Activated naive CD8-positive, alpha-beta T cell treated with anti-CD3 and anti-CD28 coated beads for 36 hours (primary cell): ENCODE data around the gene B3GNT9. TPM values are rescaled to one million over a fixed set of nuclear protein-coding genes. Genes with fewer than 3 reads are reported as not detected.
A peak's percentile ranks its signal among the peaks of the same experiment; 100 is the strongest.

Experiments
- DNase-seq: peaks from one replicate; pipeline ENCODE4 v3.0.0; 2021
- H3K27ac Mint-ChIP-seq: one replicate; pipeline ENCODE4 v1.8.0; 2022; ENCODE audit warnings: mild to moderate bottlenecking, moderate library complexity, mixed read lengths
- H3K27me3 Mint-ChIP-seq: one replicate; pipeline ENCODE4 v1.8.0; 2022; ENCODE audit warnings: mild to moderate bottlenecking, mixed read lengths
- H3K36me3 Mint-ChIP-seq: one replicate; pipeline ENCODE4 v1.8.0; 2021; ENCODE audit warnings: mild to moderate bottlenecking, mixed read lengths
- H3K4me1 Mint-ChIP-seq: one replicate; pipeline ENCODE4 v1.8.0; 2021; ENCODE audit warnings: mixed read lengths
- H3K4me3 Mint-ChIP-seq: one replicate; pipeline ENCODE4 v1.8.0; 2022; ENCODE audit warnings: mild to moderate bottlenecking, moderate library complexity, mixed read lengths
- H3K9me3 Mint-ChIP-seq: one replicate; pipeline ENCODE4 v1.8.0; 2022; ENCODE audit warnings: mixed read lengths
- total RNA-seq, 2 experiments: library from RNA; stranded (reverse); gene quantifications; one replicate each; pipeline ENCODE4 v1.2.3, GENCODE V29; 2021

B3GNT9 gene
- total RNA-seq, 2 experiments from 2014 or later = 1.5 to 1.7 TPM

DNA sequence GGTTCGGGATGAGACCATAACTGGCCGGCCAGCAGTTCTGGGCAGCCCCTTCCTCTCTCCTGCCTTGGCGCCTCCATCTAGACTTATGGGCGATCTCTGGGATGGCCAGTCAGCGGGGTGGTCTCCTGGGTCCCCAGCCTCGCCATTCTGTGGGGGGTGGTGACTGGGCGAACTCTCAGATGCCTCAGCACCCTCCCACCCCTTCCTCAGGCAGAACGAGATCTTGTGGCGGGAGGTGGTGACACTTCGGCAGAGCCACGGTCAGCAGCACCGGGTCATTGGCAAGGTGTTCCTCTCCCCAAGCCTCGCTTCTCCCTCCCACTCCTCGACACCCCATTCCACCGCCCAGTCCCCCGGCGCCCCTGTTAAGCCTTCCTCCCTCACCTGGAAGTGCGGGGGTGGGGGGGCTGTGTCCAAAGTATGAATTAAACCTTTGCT lies 15.3 kb upstream of the B3GNT9 start:
- Mint-ChIP-seq H3K36me3 (peaks cover 9% of the 10 kb centered on the region), H3K27me3 (peaks cover 86% of the 10 kb centered on the region), H3K27ac (no peak overlapping the region), H3K9me3 (no peaks in the 10 kb centered on the region), H3K4me1 (peaks cover 28% of the 10 kb centered on the region), H3K4me3 (no peak overlapping the region)
- DNase-seq = no peak

GRCh38 chr16:67165121-67166078 lies 14.6 kb upstream of the B3GNT9 start:
- no peak overlapping the region for H3K27ac Mint-ChIP-seq
- H3K4me1 Mint-ChIP-seq = peaks cover 28% of the 10 kb centered on the region
- no peaks in the 10 kb centered on the region for H3K9me3 Mint-ChIP-seq
- H3K36me3 Mint-ChIP-seq = peaks cover 11% of the 10 kb centered on the region
- DNase-seq = no peak
- no peak overlapping the region for H3K4me3 Mint-ChIP-seq
- H3K27me3 Mint-ChIP-seq = peaks cover 84% of the 10 kb centered on the region

- peak within 1 kb of the TSS; percentile 32 for H3K4me3 Mint-ChIP-seq
- no peak for DNase-seq
- peaks cover 77% of the 10 kb centered on the region for H3K27me3 Mint-ChIP-seq
- H3K36me3 Mint-ChIP-seq = peaks cover 11% of the 10 kb centered on the region
- no peaks in the 10 kb centered on the region for H3K9me3 Mint-ChIP-seq
- H3K4me1 Mint-ChIP-seq = peaks cover 21% of the 10 kb centered on the region
- no peak within 1 kb of the TSS for H3K27ac Mint-ChIP-seq
These were observed 13.8 kb upstream of the B3GNT9 start, which contains the start of gene HSF4 for GRCh38 chr16:67164599-67165061. TSS of gene HSF4 (plus strand) at chr16:67164745. CDS start at chr16:67164812, 67 bp downstream.

GRCh38 chr16:67163999-67164558 lies 13.3 kb upstream of the B3GNT9 start:
- Mint-ChIP-seq H3K27me3 (peaks cover 72% of the 10 kb centered on the region), H3K4me1 (peaks cover 21% of the 10 kb centered on the region), H3K9me3 (no peaks in the 10 kb centered on the region), H3K4me3 (peak overlapping the region; percentile 32), H3K36me3 (peaks cover 11% of the 10 kb centered on the region), H3K27ac (no peak overlapping the region)
- no peak for DNase-seq

DNA sequence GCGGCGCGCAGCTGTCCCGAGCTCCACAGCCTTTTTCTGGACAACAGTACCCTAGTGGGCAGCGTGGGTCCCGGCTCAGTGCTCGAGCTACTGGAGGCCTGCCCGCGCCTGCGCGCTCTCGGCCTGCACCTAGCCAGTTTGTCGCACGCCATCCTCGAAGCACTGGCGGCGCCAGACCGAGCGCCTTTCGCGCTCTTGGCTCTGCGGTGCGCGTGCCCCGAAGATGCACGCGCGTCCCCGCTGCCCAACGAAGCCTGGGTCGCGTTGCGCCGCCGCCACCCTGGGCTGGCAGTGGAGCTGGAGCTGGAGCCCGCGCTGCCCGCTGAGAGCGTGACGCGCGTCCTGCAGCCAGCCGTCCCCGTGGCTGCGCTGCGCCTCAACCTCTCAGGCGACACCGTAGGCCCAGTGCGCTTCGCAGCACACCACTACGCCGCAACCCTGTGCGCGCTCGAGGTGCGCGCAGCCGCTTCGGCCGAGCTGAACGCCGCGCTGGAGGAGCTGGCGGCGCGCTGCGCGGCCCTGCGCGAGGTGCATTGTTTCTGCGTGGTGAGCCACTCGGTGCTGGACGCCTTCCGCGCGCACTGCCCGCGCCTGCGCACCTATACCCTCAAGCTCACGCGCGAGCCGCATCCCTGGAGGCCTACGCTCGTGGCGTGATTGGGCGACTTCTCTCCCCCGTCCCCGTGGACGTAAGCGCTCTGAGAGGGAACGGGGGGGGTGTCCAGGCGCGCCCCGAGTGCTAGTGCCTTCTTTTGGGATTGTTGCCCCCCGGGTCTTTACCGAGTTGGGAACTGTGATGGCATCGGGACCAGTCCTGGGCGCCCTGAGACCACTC lies 12.6 kb upstream of the B3GNT9 start:
- H3K36me3 Mint-ChIP-seq = peaks cover 15% of the 10 kb centered on the region
- H3K4me3 Mint-ChIP-seq = no peak overlapping the region
- DNase-seq = peak; percentile 60
- H3K4me1 Mint-ChIP-seq = peaks cover 27% of the 10 kb centered on the region
- peaks cover 65% of the 10 kb centered on the region for H3K27me3 Mint-ChIP-seq
- H3K9me3 Mint-ChIP-seq = no peaks in the 10 kb centered on the region
- no peak overlapping the region for H3K27ac Mint-ChIP-seq

- peaks cover 32% of the 10 kb centered on the region for H3K4me1 Mint-ChIP-seq
- DNase-seq = no peak
- H3K27ac Mint-ChIP-seq = no peak overlapping the region
- peaks cover 18% of the 10 kb centered on the region for H3K36me3 Mint-ChIP-seq
- H3K4me3 Mint-ChIP-seq = peak overlapping the region; percentile 18
- H3K9me3 Mint-ChIP-seq = no peaks in the 10 kb centered on the region
- peaks cover 58% of the 10 kb centered on the region for H3K27me3 Mint-ChIP-seq
These were observed 11.8 kb upstream of the B3GNT9 start for GRCh38 chr16:67162506-67163163.

DNA sequence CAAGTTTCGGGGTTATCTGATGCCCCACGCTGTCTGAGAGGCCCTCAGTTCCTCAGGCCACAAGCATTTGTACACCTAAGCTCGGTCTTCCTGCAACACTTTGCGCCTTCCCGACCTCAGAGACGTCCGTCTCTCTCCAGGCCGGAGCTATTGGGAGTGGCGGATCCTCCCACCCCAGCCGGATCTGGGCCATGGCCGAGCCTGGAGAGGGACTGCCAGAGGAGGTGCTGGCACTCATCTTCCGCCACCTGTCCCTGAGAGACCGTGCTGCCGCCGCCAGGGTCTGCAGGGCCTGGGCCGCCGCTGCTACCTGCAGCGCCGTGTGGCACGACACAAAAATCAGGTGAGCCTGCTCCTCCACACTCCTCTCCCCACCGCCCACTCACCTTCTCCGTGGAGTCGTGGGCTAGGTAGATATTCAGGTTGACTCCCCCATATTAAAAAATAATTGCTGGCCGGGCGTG lies 10.8 kb upstream of the B3GNT9 start:
- no peak for DNase-seq
- Mint-ChIP-seq H3K4me3 (peak overlapping the region; percentile 34), H3K27me3 (peaks cover 47% of the 10 kb centered on the region), H3K9me3 (no peaks in the 10 kb centered on the region), H3K4me1 (peaks cover 36% of the 10 kb centered on the region), H3K36me3 (peaks cover 15% of the 10 kb centered on the region), H3K27ac (no peak overlapping the region)

- DNase-seq = peak; percentile 85
- H3K4me3 Mint-ChIP-seq = peak overlapping the region; percentile 85
- H3K27ac Mint-ChIP-seq = peak overlapping the region; percentile 87
- peaks cover 25% of the 10 kb centered on the region for H3K4me1 Mint-ChIP-seq
- no peaks in the 10 kb centered on the region for H3K9me3 Mint-ChIP-seq
- peaks cover 19% of the 10 kb centered on the region for H3K36me3 Mint-ChIP-seq
- H3K27me3 Mint-ChIP-seq = peaks cover 28% of the 10 kb centered on the region
These were observed 8.1 kb upstream of the B3GNT9 start for GRCh38 chr16:67158637-67159600.

- no peak for DNase-seq
- Mint-ChIP-seq H3K4me3 (peak overlapping the region; percentile 85), H3K27me3 (peaks cover 25% of the 10 kb centered on the region), H3K4me1 (peaks cover 27% of the 10 kb centered on the region), H3K9me3 (no peaks in the 10 kb centered on the region), H3K27ac (peak overlapping the region; percentile 85), H3K36me3 (peaks cover 21% of the 10 kb centered on the region)
These were observed 7.3 kb upstream of the B3GNT9 start for GRCh38 chr16:67157892-67158635.

- DNase-seq = no peak
- Mint-ChIP-seq H3K4me1 (peaks cover 28% of the 10 kb centered on the region), H3K4me3 (no peak overlapping the region), H3K36me3 (peaks cover 21% of the 10 kb centered on the region), H3K27ac (no peak overlapping the region), H3K27me3 (peaks cover 29% of the 10 kb centered on the region), H3K9me3 (no peaks in the 10 kb centered on the region)
These were observed 6.4 kb upstream of the B3GNT9 start for GRCh38 chr16:67157106-67157748.

GRCh38 chr16:67156143-67156844 lies 5.5 kb upstream of the B3GNT9 start:
- DNase-seq = no peak
- Mint-ChIP-seq H3K9me3 (no peaks in the 10 kb centered on the region), H3K4me1 (peaks cover 28% of the 10 kb centered on the region), H3K27me3 (peaks cover 29% of the 10 kb centered on the region), H3K4me3 (no peak overlapping the region), H3K36me3 (peaks cover 15% of the 10 kb centered on the region), H3K27ac (no peak overlapping the region)
